Activated gamma-delta T cell treated with Interleukin-2 at 50 U/mL for 16 hours (primary cell): ENCODE data around the gene SPOPL.

Source experiments
- DNase-seq: peaks from one replicate; pipeline ENCODE4 v3.0.0-alpha.2; 2020

The SPOPL gene

DNA sequence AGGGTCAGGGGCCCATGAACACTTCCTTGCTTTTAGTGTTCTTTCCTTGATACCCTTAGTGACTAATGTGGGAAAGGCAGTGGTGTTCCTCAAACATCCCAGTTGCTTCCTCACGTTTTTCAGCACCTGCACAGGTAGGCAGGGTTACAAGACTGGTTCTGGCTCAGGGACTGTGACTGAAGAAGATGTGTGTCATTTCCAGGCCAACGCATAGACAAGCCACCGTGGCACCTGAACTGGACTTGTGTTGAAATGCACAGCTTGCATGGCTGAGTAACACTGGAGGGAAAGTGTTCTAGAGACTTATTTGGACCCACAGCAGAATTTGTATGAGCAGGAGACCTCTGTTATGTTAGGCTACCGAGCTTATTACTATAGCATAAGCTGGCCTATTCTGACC lies 107.9 kb downstream of the SPOPL start:
- DNase-seq = no peak

DNA sequence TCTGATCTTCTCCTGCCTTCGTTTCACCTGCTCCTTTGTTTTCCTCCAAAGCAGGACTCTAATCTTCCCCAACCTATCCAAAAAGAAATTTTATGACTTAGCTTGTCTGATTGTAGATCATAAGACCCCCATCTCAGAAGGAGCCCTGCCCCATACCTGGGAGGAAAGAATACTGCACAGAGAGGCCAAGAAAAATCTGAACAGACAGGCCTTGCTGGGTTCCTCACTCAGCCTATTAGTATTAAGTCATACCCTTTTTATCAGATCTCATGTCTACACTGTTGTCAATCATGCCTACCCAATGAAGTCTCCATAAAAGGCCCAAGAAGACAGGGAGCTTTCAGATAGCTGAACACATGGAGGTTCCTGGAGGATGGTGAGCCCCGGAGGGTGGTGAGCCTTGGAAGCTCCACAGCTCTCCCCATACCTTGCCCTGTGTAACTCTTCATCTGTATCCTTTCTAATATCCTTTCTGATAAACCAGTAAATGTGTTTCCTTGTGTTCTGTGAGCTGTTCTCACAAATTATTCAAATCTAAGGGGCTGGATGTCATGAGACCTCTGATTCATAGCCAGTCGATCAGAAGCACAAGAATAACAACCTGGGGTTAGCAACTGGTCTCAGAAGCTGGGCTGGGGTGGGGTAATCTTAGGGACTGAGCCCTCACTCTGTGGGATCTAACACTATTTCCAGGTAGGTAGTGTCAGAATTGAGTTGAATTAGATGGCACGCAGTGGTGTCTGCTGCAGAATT lies 108.8 kb downstream of the SPOPL start:
- no peak for DNase-seq

DNA sequence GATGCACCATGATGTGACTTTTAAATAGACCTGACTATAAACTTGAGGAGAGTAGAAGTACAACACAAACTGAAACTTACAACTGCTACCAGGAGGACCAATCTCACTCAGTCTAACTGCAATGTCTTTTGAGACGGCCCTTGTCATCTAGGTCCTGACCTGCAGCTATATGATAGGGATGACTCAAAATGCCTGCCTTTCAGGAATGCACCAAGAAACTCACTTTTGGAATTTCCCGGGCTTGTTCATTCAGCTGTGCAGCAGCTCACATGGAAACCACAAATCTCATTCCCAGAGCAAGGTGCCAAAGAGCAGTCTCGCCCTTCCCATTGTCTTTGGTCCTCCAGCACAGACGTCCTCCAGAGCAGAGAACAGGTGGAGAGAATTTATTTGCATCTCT lies 113.7 kb downstream of the SPOPL start:
- no peak for DNase-seq

DNA sequence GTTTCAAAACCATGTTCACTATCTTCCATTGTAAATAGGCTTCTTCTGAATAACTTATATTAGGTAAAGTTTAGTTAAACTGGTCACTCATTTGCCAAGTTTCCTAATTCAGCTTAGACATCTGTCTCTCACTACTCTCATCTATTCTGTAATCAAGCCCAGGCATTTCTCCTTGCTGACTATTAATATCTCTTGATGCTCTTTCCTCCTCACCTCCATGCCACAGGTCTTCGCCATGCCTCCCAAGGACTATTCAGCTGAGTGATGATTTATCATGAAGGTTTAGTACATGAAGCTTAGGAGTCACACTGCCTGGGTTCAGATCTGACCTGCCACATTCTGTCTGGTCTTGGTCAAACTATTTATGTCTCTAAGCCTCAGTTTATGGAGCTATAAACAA lies 115.5 kb downstream of the SPOPL start:
- DNase-seq = no peak

DNA sequence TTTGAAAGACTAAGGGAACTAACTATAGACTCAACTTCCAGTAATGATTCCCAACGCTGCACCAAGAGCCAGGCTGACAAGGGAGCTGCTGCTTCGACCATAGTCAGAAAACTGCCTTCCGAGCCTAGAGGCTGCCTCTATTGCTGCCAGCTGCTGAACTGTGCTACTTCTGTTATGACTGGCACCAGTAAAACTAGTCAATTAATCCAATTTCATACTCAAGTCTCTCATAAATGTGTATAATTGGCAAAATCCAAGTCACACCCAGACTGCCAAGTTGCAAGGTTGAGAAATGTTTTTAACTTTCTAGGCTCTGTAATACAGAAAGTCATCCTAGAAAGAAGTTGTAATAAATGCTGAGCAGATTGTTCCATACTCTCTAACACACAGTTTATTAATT lies 117.4 kb downstream of the SPOPL start:
- DNase-seq = no peak

DNA sequence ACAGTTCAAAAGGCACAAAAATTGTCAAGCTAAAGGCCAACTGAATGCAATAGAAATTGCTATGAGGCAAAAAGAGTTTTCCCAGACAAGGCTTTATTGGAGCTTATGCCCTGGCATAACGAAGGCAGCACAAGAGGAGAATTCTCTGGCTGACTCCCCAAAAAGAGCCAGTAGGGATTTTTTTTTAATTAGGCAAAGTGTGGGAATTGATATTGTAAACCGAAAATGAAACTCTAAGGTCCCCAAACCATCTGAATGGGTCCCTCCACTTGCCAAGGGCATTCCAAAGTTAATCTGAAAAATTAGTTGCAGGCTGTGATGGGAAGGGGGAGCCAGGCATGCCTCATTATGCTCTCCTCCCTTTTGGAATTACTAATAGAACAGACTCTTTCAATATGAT lies 118.9 kb downstream of the SPOPL start:
- DNase-seq = no peak

DNA sequence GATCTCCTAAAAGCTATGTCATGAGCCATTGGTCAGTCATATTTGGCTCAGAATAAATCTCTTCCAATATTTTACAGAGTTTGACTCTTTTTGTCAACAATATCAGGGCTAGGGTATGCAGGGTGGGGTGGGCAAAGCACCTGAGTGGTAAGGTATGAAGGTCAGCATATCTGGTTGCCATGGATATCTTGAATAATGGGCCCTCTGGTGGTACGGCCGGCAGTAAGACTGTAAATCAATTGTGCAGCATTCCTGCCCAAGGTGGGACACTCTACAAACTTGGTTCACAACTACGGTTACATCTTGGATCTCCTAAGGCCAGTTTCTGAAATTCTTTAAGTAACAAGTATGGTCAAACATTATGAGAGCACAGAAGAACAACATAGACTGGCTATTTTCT lies 119.6 kb downstream of the SPOPL start:
- DNase-seq = no peak

DNA sequence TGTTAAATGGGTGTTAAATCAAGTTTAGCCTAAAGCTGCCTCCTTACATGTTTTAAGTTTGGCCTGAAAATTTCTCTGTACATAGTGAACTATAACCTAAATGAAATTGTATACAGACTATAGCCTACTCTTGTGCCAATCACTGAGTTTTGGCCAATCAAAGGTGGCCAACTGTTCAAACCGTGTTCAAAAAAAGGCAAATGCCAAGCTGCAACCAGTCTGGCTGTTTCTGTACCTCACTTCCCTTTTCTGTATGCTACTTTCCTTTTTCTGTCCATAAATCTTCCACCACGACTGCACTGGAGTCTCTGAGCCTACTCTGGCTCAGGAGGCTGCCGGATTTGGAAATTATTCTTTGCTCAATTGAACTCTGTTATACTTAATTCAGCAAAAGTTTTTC lies 121.0 kb downstream of the SPOPL start:
- DNase-seq = no peak
